Activated T-helper 1 cell treated with anti-CD3 and anti-CD28 coated beads, Interleukin-12 subunit alpha, Interleukin-12 subunit beta, Interleukin-2, Interleukin-4 antibody, amounts not matched to agents 30 ng/mL and 10 ng/mL and 1 ng/mL, durations not matched to agents 14 hours and 24 hours and 36 hours (primary cell): ENCODE measurements around the gene EHD4. TPM values are rescaled to one million over a fixed set of nuclear protein-coding genes. Genes with fewer than 3 reads are reported as not detected.

ENCODE experiments used
- DNase-seq: peaks from one replicate; pipeline ENCODE4 v3.0.0; 2021; ENCODE audit warnings: low spot score
- H3K27ac Mint-ChIP-seq: one replicate; pipeline ENCODE4 v1.8.0; 2021; ENCODE audit warnings: mild to moderate bottlenecking, mixed read lengths
- H3K27me3 Mint-ChIP-seq: one replicate; pipeline ENCODE4 v1.8.0; 2022; ENCODE audit warnings: mild to moderate bottlenecking, moderate library complexity, mixed read lengths; ENCODE audit not compliant: insufficient read depth
- H3K36me3 Mint-ChIP-seq: one replicate; pipeline ENCODE4 v1.8.0; 2021; ENCODE audit warnings: low read depth, mixed read lengths
- H3K4me1 Mint-ChIP-seq: one replicate; pipeline ENCODE4 v1.8.0; 2021; ENCODE audit warnings: low read depth, mixed read lengths
- H3K4me3 Mint-ChIP-seq: one replicate; pipeline ENCODE4 v1.8.0; 2021; ENCODE audit warnings: mild to moderate bottlenecking, moderate library complexity, mixed read lengths
- H3K9me3 Mint-ChIP-seq: one replicate; pipeline ENCODE4 v1.8.0; 2021; ENCODE audit warnings: mixed read lengths
- intact Hi-C: fragments of 100-400 bp; cut with micrococcal nuclease; formaldehyde crosslinking; loops from one replicate; pipeline ENCODE4 v1.15.1; 2024
- total RNA-seq: library from RNA; stranded (reverse); gene quantifications from 2 replicates; pipeline ENCODE4 v1.2.3, GENCODE V29; 2022

Gene EHD4
- total RNA-seq, 1 donor from 2014 or later, result 30.1 TPM

GRCh38 chr15:41942886-41943285 lies 29.5 kb downstream of the EHD4 start:
- H3K36me3 Mint-ChIP-seq, result peaks cover 25% of the 10 kb centered on the region
- intact Hi-C loops, result no loop called here
- peaks cover 39% of the 10 kb centered on the region for H3K4me1 Mint-ChIP-seq
- DNase-seq, result no peak
- peak overlapping the region; percentile 31 for H3K27ac Mint-ChIP-seq
- no peak overlapping the region for H3K4me3 Mint-ChIP-seq
- no peaks in the 10 kb centered on the region for H3K9me3 Mint-ChIP-seq
- no peaks in the 10 kb centered on the region for H3K27me3 Mint-ChIP-seq

GRCh38 chr15:41941644-41942415 lies 30.5 kb downstream of the EHD4 start:
- Mint-ChIP-seq H3K27ac (peak overlapping the region; percentile 31), H3K27me3 (no peaks in the 10 kb centered on the region), H3K4me3 (no peak overlapping the region), H3K36me3 (peaks cover 25% of the 10 kb centered on the region), H3K4me1 (peaks cover 50% of the 10 kb centered on the region), H3K9me3 (no peaks in the 10 kb centered on the region)
- intact Hi-C loops, result no loop called here
- DNase-seq, result no peak

- H3K36me3 Mint-ChIP-seq, result peaks cover 25% of the 10 kb centered on the region
- intact Hi-C loops, result no loop called here
- H3K27me3 Mint-ChIP-seq, result no peaks in the 10 kb centered on the region
- H3K4me1 Mint-ChIP-seq, result peaks cover 63% of the 10 kb centered on the region
- DNase-seq, result peak; percentile 46
- H3K9me3 Mint-ChIP-seq, result no peaks in the 10 kb centered on the region
- H3K4me3 Mint-ChIP-seq, result peak overlapping the region; percentile 37
- H3K27ac Mint-ChIP-seq, result peak overlapping the region; percentile 54
These were observed 31.9 kb downstream of the EHD4 start for GRCh38 chr15:41940441-41940857.

- H3K36me3 Mint-ChIP-seq, result peaks cover 25% of the 10 kb centered on the region
- DNase-seq, result no peak
- peaks cover 64% of the 10 kb centered on the region for H3K4me1 Mint-ChIP-seq
- intact Hi-C loops, result loop anchor here (10.0 kb wide), 2 partner anchors 255 to 445 kb away; partner anchors contain the start of gene ITPKA
- H3K27me3 Mint-ChIP-seq, result no peaks in the 10 kb centered on the region
- peak overlapping the region; percentile 54 for H3K27ac Mint-ChIP-seq
- peak overlapping the region; percentile 37 for H3K4me3 Mint-ChIP-seq
- H3K9me3 Mint-ChIP-seq, result no peaks in the 10 kb centered on the region
These were observed 32.4 kb downstream of the EHD4 start for GRCh38 chr15:41939986-41940385.

- intact Hi-C loops, result loop anchor here (1.0 to 10.0 kb wide), 4 partner anchors 19 to 443 kb away; partner anchors contain the start of genes GANC, ITPKA and TMEM87A
- Mint-ChIP-seq H3K36me3 (peaks cover 20% of the 10 kb centered on the region), H3K4me3 (peak overlapping the region; percentile 73), H3K27ac (peak overlapping the region; percentile 100), H3K4me1 (peaks cover 81% of the 10 kb centered on the region), H3K9me3 (no peaks in the 10 kb centered on the region), H3K27me3 (no peaks in the 10 kb centered on the region)
- no peak for DNase-seq
These were observed 34.8 kb downstream of the EHD4 start for GRCh38 chr15:41937568-41937923.

GRCh38 chr15:41936649-41937567 lies 35.4 kb downstream of the EHD4 start:
- Mint-ChIP-seq H3K36me3 (peaks cover 19% of the 10 kb centered on the region), H3K4me3 (peak overlapping the region; percentile 73), H3K27me3 (no peaks in the 10 kb centered on the region), H3K9me3 (no peaks in the 10 kb centered on the region), H3K27ac (peak overlapping the region; percentile 100), H3K4me1 (peaks cover 78% of the 10 kb centered on the region)
- intact Hi-C loops, result loop anchor here (1.0 to 10.0 kb wide), 5 partner anchors 20 to 442 kb away; partner anchors contain the start of genes GANC, ITPKA and TMEM87A
- DNase-seq, result peak; percentile 78

- no peak for DNase-seq
- intact Hi-C loops, result loop anchor here (1.0 to 10.0 kb wide), 4 partner anchors 21 to 441 kb away; partner anchors contain the start of gene ITPKA
- Mint-ChIP-seq H3K27ac (peak overlapping the region; percentile 100), H3K9me3 (no peaks in the 10 kb centered on the region), H3K4me1 (peaks cover 76% of the 10 kb centered on the region), H3K36me3 (peaks cover 18% of the 10 kb centered on the region), H3K4me3 (peak overlapping the region; percentile 73), H3K27me3 (no peaks in the 10 kb centered on the region)
These were observed 36.2 kb downstream of the EHD4 start for GRCh38 chr15:41936155-41936554.

- Mint-ChIP-seq H3K36me3 (peaks cover 13% of the 10 kb centered on the region), H3K4me3 (peak overlapping the region; percentile 65), H3K9me3 (no peaks in the 10 kb centered on the region), H3K4me1 (peaks cover 72% of the 10 kb centered on the region), H3K27me3 (no peaks in the 10 kb centered on the region), H3K27ac (peak overlapping the region; percentile 100)
- no peak for DNase-seq
- intact Hi-C loops, result loop anchor here (1.0 to 10.0 kb wide), 5 partner anchors 21 to 441 kb away; partner anchors contain the start of genes ITPKA and MAPKBP1
These were observed 36.8 kb downstream of the EHD4 start for GRCh38 chr15:41935566-41936020.

- intact Hi-C loops, result loop anchor here (1.0 to 10.0 kb wide), 3 partner anchors 161 to 440 kb away; partner anchors contain the start of genes ITPKA and MAPKBP1
- Mint-ChIP-seq H3K4me3 (peak overlapping the region; percentile 65), H3K4me1 (peaks cover 71% of the 10 kb centered on the region), H3K27me3 (no peaks in the 10 kb centered on the region), H3K27ac (peak overlapping the region; percentile 100), H3K9me3 (no peaks in the 10 kb centered on the region), H3K36me3 (peaks cover 9% of the 10 kb centered on the region)
- peak; percentile 70 for DNase-seq
These were observed 37.5 kb downstream of the EHD4 start for GRCh38 chr15:41934843-41935242.

GRCh38 chr15:41933771-41934170 lies 38.6 kb downstream of the EHD4 start:
- DNase-seq, result no peak
- Mint-ChIP-seq H3K4me3 (no peak overlapping the region), H3K36me3 (peaks cover 10% of the 10 kb centered on the region), H3K27ac (peak overlapping the region; percentile 100), H3K4me1 (peaks cover 78% of the 10 kb centered on the region), H3K9me3 (no peaks in the 10 kb centered on the region), H3K27me3 (no peaks in the 10 kb centered on the region)
- intact Hi-C loops, result loop anchor here (10.0 kb wide), 2 partner anchors 261 to 439 kb away; partner anchors contain the start of gene ITPKA

- H3K4me1 Mint-ChIP-seq, result peaks cover 76% of the 10 kb centered on the region
- peaks cover 10% of the 10 kb centered on the region for H3K36me3 Mint-ChIP-seq
- DNase-seq, result no peak
- H3K9me3 Mint-ChIP-seq, result no peaks in the 10 kb centered on the region
- peak overlapping the region; percentile 52 for H3K27ac Mint-ChIP-seq
- no peak overlapping the region for H3K4me3 Mint-ChIP-seq
- H3K27me3 Mint-ChIP-seq, result no peaks in the 10 kb centered on the region
- intact Hi-C loops, result loop anchor here (10.0 kb wide), 2 partner anchors 261 to 439 kb away; partner anchors contain the start of gene ITPKA
These were observed 39.0 kb downstream of the EHD4 start for GRCh38 chr15:41933326-41933725.

GRCh38 chr15:41932511-41933289 lies 39.7 kb downstream of the EHD4 start:
- Mint-ChIP-seq H3K4me3 (no peak overlapping the region), H3K4me1 (peaks cover 70% of the 10 kb centered on the region), H3K9me3 (no peaks in the 10 kb centered on the region), H3K27ac (no peak overlapping the region), H3K36me3 (peaks cover 10% of the 10 kb centered on the region), H3K27me3 (no peaks in the 10 kb centered on the region)
- no peak for DNase-seq
- intact Hi-C loops, result loop anchor here (10.0 kb wide), 2 partner anchors 262 to 438 kb away; partner anchors contain the start of gene ITPKA
